AML-193 (cell line): ENCODE measurements around the gene TMEM233.

Experiments
- DNase-seq, 2 experiments: peaks; one replicate each; lab custom pipeline; 2025; lab: John Stamatoyannopoulos, UW

The TMEM233 gene

DNA sequence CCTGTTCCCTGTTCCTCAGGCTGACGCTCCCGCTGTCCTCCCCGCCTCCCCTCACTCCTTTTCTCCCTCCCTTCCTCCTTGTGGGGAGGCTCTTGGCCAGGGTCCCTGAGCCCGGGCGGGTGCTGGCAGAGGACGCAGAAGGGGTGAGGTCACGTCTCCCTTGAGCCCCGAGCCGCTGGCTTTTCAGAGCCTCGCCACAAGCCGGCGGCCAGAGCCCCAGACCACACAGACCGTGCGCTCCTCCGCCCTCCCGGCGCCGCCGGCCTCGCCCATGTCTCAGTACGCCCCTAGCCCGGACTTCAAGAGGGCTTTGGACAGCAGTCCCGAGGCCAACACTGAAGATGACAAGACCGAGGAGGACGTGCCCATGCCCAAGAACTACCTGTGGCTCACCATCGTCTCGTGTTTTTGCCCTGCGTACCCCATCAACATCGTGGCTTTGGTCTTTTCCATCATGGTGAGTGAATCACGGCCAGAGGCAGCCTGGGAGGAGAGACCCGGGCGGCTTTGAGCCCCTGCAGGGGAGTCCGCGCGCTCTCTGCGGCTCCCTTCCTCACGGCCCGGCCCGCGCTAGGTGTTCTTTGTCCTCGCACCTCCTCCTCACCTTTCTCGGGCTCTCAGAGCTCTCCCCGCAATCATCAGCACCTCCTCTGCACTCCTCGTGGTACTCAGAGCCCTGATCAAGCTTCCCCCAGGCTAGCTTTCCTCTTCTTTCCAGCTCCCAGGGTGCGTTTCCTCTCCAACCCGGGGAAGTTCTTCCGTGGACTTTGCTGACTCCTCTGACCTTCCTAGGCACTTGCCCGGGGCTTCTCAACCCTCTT is at the start of gene TMEM233:
Gene TMEM233 (plus strand): TSS at position 197 of the 821 bp plus-strand sequence. CDS start 75 bp downstream, at position 272.
- DNase-seq: no peak

- DNase-seq: peak; percentile 36 to 69
Observed at GRCh38 chr12:119544765-119545625, 48.6 kb upstream of the TMEM233 start.

DNA sequence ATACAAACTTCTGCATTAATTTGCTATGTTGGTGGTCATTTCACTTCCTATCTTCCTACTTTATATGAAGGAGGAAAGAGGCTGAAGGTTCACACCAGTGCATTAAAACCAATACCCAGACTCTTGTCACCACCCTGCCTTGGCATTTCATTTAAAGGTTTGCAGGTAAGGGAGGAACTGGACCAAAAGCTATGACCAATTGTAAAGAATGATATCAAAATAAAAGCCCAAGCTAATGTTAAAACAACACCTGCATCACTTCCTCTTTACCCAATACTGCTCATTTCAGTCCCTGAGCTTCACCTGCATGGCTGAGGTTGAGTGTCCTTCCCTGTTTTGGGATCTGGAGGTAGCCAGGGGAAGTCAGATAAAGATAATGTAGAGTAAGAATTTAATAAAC is 47.2 kb upstream of the TMEM233 start:
- no peak for DNase-seq

DNA sequence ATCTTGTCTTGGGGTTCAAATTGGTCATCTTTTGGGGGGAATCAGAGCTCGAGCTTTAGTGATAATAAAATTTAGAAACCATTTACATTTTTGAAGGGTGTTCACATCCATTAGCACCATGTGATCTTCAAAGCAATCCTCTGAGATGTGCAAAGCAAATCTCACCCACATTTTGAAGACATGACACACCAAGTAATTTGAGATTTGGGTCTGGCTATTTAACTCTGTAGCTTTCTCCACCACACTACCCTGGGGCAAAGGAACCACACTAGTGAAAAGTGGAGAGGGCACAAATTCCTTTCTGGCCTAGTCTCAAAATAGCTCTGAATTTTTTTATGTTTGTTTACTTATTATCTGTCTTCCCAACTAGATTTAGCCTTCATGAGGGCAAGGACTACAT is 46.6 kb upstream of the TMEM233 start:
- no peak for DNase-seq

- DNase-seq: no peak
Observed at GRCh38 chr12:119556854-119557253, 36.7 kb upstream of the TMEM233 start.

DNA sequence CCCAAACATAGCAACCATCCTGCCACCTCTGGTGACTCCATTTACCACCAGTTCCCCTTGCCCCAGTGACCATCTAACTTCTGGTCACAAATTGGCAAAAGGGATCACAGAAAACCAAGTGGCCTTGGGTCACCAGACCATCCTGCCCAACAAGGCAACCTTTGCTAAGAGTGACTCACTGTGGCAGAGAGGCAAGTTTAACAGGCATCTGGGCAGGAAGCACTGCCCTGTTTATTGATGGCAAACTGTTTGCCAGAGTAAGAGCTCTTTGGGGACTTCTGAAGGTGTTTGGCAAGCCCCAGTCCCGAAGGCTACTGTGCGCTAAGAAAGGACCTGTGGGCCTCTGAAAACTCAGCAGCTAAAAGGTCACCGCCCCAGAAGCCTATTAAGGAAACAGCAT is 28.2 kb upstream of the TMEM233 start:
- DNase-seq: no peak

GRCh38 chr12:119570771-119571170 is 22.8 kb upstream of the TMEM233 start:
- DNase-seq: no peak

GRCh38 chr12:119573086-119573485 is 20.5 kb upstream of the TMEM233 start:
- DNase-seq: no peak

- DNase-seq: no peak
Observed at GRCh38 chr12:119574255-119574654, 19.3 kb upstream of the TMEM233 start.

DNA sequence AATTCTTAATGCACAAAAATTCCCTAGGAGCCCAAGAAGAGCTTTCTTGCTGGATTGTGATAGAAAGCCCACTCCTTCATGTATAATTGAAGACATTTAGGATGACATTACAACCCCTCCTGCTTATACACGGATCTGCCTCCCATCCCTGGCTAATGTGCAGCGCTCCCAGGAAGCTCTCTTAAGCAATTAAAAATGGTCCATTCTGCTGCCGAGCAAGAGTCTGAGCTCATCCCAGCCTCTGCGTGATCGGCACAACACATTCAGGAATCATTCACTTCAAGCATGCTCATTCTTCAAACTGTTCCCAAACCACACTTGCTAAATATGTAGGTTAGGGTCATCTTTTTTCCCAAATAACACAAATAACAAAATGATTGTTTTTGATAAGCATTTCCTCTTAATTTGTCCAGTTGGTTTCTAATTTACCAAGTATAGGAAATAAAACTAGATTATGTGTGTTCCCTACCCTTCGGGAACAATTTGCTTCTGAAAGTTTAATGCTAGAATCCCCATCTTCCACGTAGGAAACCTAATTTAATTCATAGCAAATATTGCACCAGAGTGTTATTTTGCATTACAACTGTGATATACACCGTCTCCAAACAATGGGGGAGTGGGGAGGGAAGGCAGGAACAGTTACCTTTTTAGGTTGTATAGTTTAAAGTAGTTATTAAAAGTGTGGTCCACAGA is 17.3 kb upstream of the TMEM233 start:
- DNase-seq: no peak

DNA sequence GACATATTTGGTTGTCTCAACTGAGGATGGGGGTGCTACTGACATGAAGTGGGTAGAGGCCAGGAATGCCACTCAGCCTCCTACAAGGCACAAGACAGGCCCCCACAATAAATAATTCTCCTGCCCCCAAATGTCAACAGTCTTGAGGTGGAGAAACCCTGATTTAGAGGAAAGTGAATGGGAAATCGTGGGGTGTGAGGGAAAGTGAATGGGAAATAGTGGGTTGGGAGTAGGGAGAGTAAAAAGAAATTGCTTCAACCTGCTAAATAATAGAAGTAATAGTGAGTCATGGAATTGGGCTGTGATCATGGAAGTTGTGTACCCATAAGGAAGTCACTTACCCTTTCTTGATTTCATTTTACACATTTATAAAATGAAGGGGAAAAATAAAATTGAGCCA is 16.7 kb upstream of the TMEM233 start:
- no peak for DNase-seq

DNA sequence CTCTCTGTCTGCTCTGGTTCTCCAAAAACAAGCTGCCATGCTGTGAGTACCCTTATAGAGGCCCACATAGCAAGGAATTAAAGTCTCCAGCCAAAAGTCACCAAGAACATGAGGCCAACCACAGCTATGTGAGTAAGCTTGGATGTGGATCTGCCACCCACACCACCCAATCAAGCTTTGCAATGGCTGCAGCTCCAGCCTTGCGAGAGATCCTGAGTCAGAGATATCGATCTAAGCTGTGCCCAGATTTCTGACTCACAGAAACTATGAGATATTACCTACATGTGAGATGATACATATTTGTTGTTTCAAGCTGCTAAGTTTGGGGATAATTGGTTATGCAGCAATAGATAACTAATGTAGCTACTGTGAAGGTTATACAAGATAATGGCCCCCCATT is 15.5 kb upstream of the TMEM233 start:
- no peak for DNase-seq

DNA sequence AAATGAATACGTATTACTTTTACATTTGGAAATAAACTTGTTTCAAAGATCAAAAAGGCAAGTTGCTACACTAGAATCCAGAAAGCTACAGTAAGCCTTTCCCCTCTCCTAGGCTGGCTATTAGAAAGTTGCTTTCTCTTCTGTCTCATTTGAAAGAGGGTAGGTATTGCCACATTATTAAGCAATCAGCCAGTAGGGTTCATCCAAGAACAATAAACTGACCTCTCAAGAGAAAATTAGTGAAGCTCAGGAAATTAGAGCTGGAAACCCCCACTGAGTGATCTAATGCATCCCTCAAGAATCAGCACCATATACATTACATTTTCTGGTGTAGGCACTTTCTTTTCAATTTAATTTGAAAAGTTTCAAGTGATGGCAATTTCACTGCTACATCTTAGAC is 4.5 kb upstream of the TMEM233 start:
- DNase-seq: peak; percentile 10 to 24

- DNase-seq: no peak
Observed at GRCh38 chr12:119589634-119590033, 3.9 kb upstream of the TMEM233 start.

GRCh38 chr12:119592232-119592631 is 1.3 kb upstream of the TMEM233 start:
- no peak for DNase-seq

GRCh38 chr12:119594399-119594730 is 791 bp downstream of the TMEM233 start:
- DNase-seq: no peak

- no peak for DNase-seq
Observed at GRCh38 chr12:119594772-119595445, 1.3 kb downstream of the TMEM233 start.

DNA sequence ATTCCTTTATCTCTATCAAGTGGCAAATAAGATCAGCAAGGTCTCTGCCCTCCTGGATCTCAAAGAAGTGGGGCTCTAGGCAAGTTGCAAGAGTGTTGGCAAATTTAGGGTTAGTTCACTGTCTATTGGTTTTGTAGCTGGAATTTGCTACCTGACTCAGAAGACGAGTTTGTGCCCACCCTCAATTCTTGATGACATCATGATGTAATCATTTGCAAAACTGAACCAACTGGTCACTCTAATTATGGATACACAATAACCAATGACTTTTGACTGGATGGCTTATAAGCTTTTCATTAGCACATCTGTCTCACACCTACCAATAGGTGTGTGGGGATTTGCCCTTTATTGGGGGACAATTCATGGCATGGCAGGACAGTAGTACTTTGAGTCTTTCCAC is 4.6 kb downstream of the TMEM233 start:
- no peak for DNase-seq

GRCh38 chr12:119601877-119602733 is 8.5 kb downstream of the TMEM233 start:
- DNase-seq: no peak

DNA sequence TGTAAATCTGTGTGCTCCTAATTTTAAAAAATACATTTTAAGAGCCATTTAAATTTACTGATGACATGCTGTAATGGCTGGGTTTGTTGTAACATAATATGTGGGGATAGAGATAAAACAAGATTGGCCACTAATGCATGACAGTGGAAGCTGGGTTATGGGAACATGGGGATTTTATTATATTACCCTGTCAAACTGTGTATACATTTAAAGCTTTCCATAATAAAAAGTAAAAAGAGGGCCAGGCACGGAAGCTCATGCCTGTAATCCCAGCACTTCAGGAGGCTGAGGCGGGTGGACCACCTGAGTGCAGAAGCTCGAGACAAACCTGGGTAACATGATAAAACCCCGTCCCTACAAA is 9.1 kb downstream of the TMEM233 start:
- no peak for DNase-seq

GRCh38 chr12:119603767-119604166 is 10.2 kb downstream of the TMEM233 start:
- no peak for DNase-seq
